NCI-H1930 (cell line): ENCODE results near the gene CRACDL.

Experiments
- DNase-seq, 2 experiments: peaks; one replicate each; lab custom pipeline; 2025; lab: John Stamatoyannopoulos, UW

The CRACDL gene

DNA sequence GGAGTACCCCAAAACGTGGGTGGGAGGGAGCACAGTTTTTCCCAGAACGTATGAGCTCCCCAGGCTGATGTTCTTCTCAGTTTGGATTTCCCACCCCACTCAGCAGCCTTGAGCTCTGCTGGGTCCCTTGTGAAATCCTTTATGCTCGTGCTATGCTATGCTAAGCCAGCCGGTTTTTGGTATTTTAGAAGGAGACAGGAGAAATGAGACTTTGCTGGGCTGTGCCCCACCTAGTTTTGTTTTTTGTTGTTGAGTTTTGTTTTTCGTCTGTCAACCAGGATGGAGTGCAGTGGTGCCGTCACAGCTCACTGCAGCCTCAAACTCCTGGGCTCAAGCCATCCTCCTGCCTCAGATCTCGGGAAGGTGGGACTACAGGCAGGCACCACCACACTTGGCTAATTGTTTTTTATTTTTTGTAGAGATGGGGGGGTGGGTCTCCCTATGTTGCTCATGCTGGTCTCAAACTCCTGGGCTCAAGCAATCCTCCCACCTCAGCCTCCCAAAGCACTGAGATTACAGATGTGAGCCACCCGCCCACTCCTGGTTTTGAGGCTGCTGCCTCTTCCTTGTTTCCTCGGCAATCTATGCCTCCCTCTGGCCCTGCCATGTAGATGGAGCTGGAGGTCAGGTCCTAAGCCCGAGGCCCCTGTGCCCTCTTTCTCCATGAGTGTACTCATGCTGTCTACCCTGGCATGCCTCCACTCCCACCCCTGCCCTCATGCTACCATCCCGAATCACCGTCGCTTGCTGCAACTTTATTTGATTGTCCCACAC lies 187.5 kb downstream of the CRACDL start:
- no peak for DNase-seq

DNA sequence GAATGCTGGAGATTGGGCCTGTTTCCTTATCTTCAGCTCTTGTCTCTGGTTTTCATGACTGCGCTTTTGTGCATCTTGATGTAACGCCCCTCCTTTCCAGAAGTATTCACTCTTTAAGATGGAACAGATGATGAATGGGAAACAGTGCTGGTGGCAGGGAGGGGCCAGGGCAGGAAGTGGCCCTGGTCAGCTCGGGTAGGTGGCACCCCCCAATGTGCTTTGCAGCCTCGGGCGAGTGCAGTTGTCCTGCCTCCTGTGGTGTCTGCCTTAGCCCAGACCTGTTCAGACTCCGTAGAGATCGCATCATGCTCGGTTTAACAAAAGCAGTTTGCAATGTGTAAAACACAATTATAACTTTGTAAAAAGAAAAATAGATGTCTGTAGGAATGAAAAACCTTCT lies 188.1 kb downstream of the CRACDL start:
- no peak for DNase-seq

DNA sequence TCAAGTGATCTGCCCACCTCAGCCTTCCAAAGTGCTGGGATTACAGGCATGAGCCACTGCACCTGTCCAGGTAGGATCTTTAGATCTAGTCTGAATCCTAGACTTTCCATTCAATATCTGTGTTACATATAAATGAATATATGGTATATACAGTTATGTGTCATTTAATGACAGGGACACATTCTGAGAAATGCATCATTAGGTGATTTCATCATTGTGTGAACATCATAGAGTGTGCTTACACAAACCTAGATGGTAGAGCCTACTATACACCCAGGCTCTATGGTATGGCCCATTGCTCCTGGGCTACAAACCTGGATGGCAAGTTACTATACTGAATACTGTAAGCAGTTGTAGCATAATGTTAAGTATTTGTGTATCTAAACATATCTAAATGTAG lies 189.6 kb downstream of the CRACDL start:
- no peak for DNase-seq

DNA sequence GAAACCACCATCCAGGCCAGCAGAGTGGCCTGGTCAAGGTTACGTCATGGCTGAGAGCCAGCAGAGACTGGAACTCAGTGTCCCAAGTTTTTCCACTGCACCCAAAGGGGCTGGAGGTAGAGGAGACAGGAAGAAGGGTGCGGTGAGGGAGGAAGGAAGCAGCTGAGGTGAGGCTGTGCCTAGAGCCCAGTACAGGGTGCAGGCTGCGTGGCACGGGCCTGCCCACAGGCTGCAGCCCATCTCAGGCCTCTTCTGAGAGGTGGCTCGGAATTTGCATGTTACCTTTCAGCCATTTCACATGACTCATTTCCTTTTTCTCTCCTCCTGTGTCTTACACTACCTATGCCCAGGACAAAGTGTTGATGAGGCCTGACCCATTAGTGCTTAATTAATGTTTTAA lies 191.4 kb downstream of the CRACDL start:
- DNase-seq = no peak
